Ectodermal cell (in vitro differentiated cells): ENCODE measurements around the gene MYO1E.

ENCODE experiments used
- H3K27ac ChIP-seq: 2 replicates; pipeline ENCODE4 v1.7.0; 2013; ENCODE audit warnings: mild to moderate bottlenecking, low read depth, low read length; ENCODE audit not compliant: insufficient read depth, poor library complexity, severe bottlenecking
- H3K27me3 ChIP-seq: 2 replicates; pipeline ENCODE4 v1.7.0; 2013; ENCODE audit warnings: mild to moderate bottlenecking, low read length; ENCODE audit not compliant: insufficient read depth, control insufficient read depth, poor library complexity, severe bottlenecking
- H3K36me3 ChIP-seq: one replicate; pipeline ENCODE4 v1.7.0; 2013; ENCODE audit warnings: low read length; ENCODE audit not compliant: control insufficient read depth, insufficient read depth
- H3K4me1 ChIP-seq: one replicate; pipeline ENCODE4 v1.7.0; 2013; ENCODE audit warnings: low read length; ENCODE audit not compliant: control insufficient read depth, insufficient read depth
- H3K4me3 ChIP-seq: 2 replicates; pipeline ENCODE4 v1.7.0; 2013; ENCODE audit warnings: low read depth, low read length, control low read depth; ENCODE audit not compliant: insufficient read depth
- H3K9me3 ChIP-seq: 2 replicates; pipeline ENCODE4 v1.7.0; 2013; ENCODE audit warnings: mild to moderate bottlenecking, low read length, moderate library complexity; ENCODE audit not compliant: control insufficient read depth
- WGBS, 2 experiments: methylation state at CpG; one replicate each; pipeline ENCODE4 v1.1.7; 2013; ENCODE audit warnings: missing lambda C conversion rate in 2 of 2; 5-methylcytosine and 5-hydroxymethylcytosine counted together

MYO1E gene

DNA sequence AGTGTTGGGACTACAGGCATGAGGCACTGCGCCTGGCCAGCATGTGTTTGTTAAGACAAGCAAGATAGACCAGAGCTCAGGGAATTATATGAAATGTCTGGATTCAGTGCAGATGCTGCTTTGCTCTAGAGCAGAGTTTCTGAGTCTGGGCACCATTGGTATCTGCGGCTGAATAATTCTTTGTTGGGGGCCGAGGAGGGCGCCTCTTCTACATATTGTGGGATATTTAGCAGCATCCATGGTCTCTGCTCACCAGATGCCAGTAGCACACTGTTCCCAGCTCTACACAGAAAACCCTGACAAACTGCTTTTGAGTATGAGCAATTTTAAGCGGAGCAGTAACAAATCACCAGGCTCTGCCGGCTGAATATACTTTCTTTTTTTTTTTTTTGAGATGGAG lies 169.7 kb downstream of the MYO1E start:
- no peaks in the 10 kb centered on the region for H3K36me3 ChIP-seq
- no peaks in the 10 kb centered on the region for H3K4me1 ChIP-seq
- H3K27me3 ChIP-seq, result no peaks in the 10 kb centered on the region
- H3K4me3 ChIP-seq, result no peak overlapping the region
- no peak overlapping the region for H3K27ac ChIP-seq
- H3K9me3 ChIP-seq, result no peaks in the 10 kb centered on the region
- 90 to 97% methylated on average over 6 of the region's 6 CpGs for WGBS, 2 experiments

DNA sequence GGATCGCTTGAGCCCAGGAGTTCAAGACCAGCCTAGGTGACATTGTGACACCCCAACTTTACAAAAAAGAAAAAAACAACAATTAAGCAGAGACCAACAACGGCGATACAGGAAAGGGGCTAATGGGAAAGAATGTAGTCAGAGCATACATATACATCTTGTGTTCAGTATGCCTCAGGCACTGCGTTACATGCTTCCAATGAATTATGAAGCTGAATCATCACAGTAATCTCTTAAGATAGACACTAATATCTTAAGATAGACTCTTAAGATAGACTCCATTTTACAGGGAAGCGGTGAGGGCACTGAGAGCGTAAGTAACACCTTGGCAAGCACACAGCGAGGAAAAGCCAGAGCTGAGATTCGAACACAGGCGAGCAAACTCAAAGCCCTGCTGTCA lies 172.1 kb downstream of the MYO1E start:
- H3K4me3 ChIP-seq, result no peak overlapping the region
- H3K36me3 ChIP-seq, result no peaks in the 10 kb centered on the region
- H3K4me1 ChIP-seq, result no peaks in the 10 kb centered on the region
- H3K9me3 ChIP-seq, result no peaks in the 10 kb centered on the region
- no peaks in the 10 kb centered on the region for H3K27me3 ChIP-seq
- WGBS, 2 experiments, result 96% methylated on average over 9 of the region's 9 CpGs
- no peak overlapping the region for H3K27ac ChIP-seq

DNA sequence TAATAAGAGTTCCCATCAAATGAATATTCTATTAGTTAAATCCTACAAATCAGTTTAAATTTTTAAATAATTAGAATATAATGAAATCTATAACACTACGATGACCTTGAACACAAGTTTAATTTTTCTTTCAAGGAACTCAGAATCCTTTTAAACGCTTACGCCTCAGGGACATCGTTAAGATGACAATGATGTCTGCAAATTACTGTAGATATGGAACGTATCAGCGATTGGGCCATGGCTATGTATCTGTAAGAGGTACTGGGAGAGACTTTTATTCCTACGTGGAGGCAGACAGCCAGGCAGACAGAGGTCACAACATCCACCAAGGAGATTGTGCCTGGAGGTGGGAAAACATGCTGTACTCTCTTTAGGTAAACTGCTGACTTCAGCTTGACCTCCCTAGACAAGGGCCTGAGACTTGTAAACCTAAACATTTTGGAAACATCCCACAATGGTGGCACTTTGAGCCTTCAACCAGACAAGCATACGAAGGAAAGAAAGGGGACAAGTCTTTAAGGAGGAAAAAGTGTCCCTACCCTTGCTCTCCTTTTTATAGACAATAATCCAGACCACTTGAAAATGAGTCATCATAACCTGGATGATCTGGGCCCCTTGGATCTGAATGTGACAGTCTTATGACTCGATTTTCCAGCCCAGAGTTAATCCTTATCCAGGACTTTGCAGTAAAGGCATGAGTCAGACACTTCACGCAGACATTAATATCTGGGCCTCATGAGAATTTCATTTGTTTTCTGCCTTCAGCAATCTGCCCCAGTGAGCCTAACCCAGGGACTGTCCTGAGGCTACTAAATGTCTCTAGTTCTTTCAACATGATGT lies 172.8 kb downstream of the MYO1E start:
- Histone ChIP-seq H3K27ac (no peak overlapping the region), H3K4me3 (no peak overlapping the region), H3K9me3 (no peaks in the 10 kb centered on the region), H3K4me1 (no peaks in the 10 kb centered on the region), H3K27me3 (no peaks in the 10 kb centered on the region), H3K36me3 (no peaks in the 10 kb centered on the region)
- 92 to 95% methylated on average over 10 of the region's 10 CpGs for WGBS, 2 experiments

GRCh38 chr15:59197454-59197853 lies 175.2 kb downstream of the MYO1E start:
- H3K4me3 ChIP-seq, result no peak overlapping the region
- H3K9me3 ChIP-seq, result no peaks in the 10 kb centered on the region
- H3K4me1 ChIP-seq, result no peaks in the 10 kb centered on the region
- no peaks in the 10 kb centered on the region for H3K27me3 ChIP-seq
- H3K36me3 ChIP-seq, result no peaks in the 10 kb centered on the region
- H3K27ac ChIP-seq, result no peak overlapping the region
- WGBS, 2 experiments, result 93 to 99% methylated on average over 1 to 2 of the region's 2 CpGs

DNA sequence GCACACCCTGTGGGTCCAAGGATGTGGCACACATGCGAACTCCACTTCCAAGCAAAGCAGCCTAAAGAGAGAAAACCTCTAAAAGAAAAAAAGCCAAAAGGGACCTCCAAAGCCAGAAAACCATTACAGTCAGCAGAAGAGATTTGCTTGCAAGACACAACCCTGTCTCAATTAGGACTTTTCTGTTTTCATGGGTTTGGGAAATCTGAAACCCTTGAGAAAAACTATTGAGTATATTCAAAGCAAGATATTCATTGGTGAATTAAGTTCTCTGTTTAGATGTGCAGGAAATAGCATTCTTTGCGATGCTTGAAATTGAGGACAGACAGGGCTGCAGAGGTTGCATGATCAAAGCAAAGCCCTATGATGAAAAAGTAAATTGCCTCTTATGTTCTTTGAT lies 176.3 kb downstream of the MYO1E start:
- no peak overlapping the region for H3K27ac ChIP-seq
- H3K27me3 ChIP-seq, result no peaks in the 10 kb centered on the region
- H3K4me3 ChIP-seq, result no peak overlapping the region
- H3K9me3 ChIP-seq, result no peaks in the 10 kb centered on the region
- no peaks in the 10 kb centered on the region for H3K4me1 ChIP-seq
- WGBS, 2 experiments, result 94 to 96% methylated on average over 2 of the region's 2 CpGs
- no peaks in the 10 kb centered on the region for H3K36me3 ChIP-seq

- Histone ChIP-seq H3K27ac (no peak overlapping the region), H3K9me3 (no peaks in the 10 kb centered on the region), H3K4me3 (no peak overlapping the region), H3K27me3 (no peaks in the 10 kb centered on the region), H3K4me1 (no peaks in the 10 kb centered on the region), H3K36me3 (no peaks in the 10 kb centered on the region)
- 93 to 97% methylated on average over 10 of the region's 10 CpGs for WGBS, 2 experiments
Measured at GRCh38 chr15:59194639-59195325, 177.9 kb downstream of the MYO1E start.

- no peaks in the 10 kb centered on the region for H3K27me3 ChIP-seq
- H3K27ac ChIP-seq, result no peak overlapping the region
- no peak overlapping the region for H3K4me3 ChIP-seq
- no peaks in the 10 kb centered on the region for H3K9me3 ChIP-seq
- no peaks in the 10 kb centered on the region for H3K4me1 ChIP-seq
- peaks cover 7% of the 10 kb centered on the region for H3K36me3 ChIP-seq
- WGBS, 2 experiments, result 85 to 92% methylated on average over 4 to 6 of the region's 6 CpGs
Measured at GRCh38 chr15:59191855-59192237, 180.8 kb downstream of the MYO1E start.

DNA sequence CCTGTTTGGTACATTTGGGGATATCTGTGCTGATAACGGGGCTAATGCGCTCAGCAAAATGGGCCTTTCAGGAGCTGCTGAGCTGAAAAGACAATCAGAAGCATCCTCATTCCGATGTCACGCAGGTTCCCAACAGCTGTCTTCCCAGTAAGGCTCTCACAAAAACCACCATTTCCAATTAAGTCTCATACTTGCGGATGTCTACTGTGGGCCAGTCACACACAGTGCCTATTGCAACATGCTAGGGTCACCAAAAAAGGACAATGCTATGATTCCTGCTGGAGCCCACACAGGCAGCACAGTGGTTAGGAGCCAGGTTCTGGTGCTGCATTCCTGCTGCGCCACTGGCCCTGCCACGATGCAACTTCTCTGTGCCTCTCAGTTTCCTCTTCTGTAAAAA lies 182.4 kb downstream of the MYO1E start:
- no peak overlapping the region for H3K4me3 ChIP-seq
- 96% methylated on average over 7 of the region's 7 CpGs for WGBS, 2 experiments
- H3K27me3 ChIP-seq, result no peaks in the 10 kb centered on the region
- peaks cover 7% of the 10 kb centered on the region for H3K36me3 ChIP-seq
- no peak overlapping the region for H3K27ac ChIP-seq
- no peaks in the 10 kb centered on the region for H3K4me1 ChIP-seq
- H3K9me3 ChIP-seq, result no peaks in the 10 kb centered on the region

- WGBS, 2 experiments, result 88 to 90% methylated on average over 5 of the region's 5 CpGs
- no peaks in the 10 kb centered on the region for H3K27me3 ChIP-seq
- no peak overlapping the region for H3K4me3 ChIP-seq
- peaks cover 7% of the 10 kb centered on the region for H3K36me3 ChIP-seq
- H3K9me3 ChIP-seq, result no peaks in the 10 kb centered on the region
- H3K4me1 ChIP-seq, result no peaks in the 10 kb centered on the region
- no peak overlapping the region for H3K27ac ChIP-seq
Measured at GRCh38 chr15:59189241-59189640, 183.4 kb downstream of the MYO1E start.

GRCh38 chr15:59186501-59186900 lies 186.2 kb downstream of the MYO1E start:
- Histone ChIP-seq H3K27me3 (no peaks in the 10 kb centered on the region), H3K36me3 (peaks cover 7% of the 10 kb centered on the region), H3K27ac (no peak overlapping the region), H3K4me1 (no peaks in the 10 kb centered on the region), H3K9me3 (no peaks in the 10 kb centered on the region), H3K4me3 (no peak overlapping the region)
- WGBS, 2 experiments, result 94 to 96% methylated on average over 3 of the region's 4 CpGs
